ENCODE results near the gene TMEM74B.
"Not testable (repeated sequence)": the region's sequence is repeated elsewhere in the genome, so short reads cannot be mapped to it uniquely, and the experiment has no call there.

The TMEM74B gene

GRCh38 chr20:1178103-1178502 is 6.7 kb downstream of the TMEM74B start:
- no peak for DNase-seq

- peak; percentile 21 for DNase-seq
These were observed 7.1 kb downstream of the TMEM74B start for GRCh38 chr20:1177680-1178079.

DNA sequence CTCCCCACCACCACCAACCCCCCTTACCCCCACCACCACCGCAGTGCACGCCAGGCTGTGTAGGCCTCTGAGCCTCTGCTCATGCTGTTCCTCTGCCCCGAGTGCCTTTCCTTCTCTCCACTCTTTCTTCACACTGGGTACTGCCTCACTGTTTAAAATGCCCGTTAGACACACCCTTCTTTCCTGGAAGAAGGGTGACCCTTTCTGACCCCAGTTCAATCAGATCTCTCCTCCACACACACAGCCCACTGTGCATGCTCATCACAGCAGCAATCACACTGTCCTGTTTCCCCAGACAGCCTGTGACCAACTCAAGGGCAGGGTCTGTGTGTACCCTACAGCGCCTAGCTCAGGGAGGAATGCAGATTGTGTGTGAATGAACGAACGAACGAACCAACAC is 10.0 kb downstream of the TMEM74B start:
- no peak for DNase-seq

DNA sequence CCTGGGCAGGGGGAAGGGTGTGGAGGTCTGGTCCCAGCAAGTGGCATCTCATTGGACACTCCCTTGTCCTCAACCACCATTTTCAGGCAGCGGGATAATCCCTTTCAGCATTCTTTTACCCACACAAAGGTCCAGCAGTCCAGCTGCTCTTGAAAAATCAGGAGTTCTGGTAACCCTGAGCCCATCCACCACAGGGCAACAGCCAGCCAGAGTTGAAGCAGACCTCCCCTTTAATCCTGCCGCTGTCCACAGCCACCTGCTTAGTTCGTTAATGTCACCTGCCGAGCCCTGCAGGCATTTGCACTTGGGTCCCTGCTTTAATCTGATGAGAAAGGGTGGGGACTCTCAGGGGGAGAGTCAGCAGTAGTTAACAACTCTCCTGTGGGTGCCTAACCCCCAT is 11.1 kb downstream of the TMEM74B start:
- DNase-seq = no peak

DNA sequence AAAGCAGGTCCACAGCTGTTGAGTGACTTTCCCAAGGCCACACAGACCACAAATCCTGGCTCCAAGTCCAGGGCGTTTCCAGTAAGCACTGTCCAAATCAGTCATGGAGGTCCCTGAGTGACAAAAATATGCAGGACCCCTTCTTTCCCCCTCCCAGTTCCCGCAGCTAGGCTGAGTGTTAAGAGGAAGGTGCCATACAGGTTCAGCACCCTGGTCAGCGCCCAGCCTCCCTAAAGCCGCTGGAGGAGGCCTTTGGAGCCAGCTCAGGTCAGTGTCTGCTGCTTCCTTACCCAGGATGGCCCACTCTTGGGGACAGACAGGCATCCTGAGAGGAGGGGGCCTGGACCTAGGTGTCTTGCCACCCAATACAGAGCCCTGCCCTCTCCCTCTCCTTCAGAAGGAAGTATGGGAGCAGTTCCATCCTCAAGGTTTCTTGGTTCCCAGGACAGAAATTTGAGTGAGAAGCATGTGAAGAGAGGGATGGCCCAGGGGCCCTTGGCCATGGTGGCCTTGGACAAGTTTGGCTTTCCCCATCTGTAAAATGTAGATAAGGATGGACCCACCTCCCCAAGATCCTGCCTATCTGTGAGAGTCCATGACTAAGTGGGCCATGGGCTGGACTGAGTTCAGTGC is 13.2 kb downstream of the TMEM74B start:
- DNase-seq = no peak

DNA sequence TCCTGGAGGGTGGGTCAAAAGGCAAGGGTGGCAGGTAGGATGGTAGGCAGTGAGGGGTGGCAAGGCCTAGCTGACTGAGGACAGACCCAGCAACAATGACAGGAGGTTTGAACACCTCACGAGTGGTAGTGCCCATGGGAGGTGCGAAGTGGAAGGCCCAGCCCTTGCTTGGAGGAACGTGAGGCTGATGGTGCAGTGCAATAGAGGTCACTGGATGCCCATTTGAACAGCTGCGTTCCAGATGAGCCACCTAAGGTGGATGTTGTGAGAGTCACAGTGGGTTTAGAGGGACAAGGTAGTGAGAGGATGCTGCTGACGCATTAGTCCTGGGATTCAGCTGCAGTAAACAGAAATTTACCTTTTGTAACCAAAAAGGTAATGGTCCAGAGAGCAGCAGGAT is 15.6 kb downstream of the TMEM74B start:
- DNase-seq = no peak

GRCh38 chr20:1166948-1167720 is 17.6 kb downstream of the TMEM74B start:
- DNase-seq = no peak

DNA sequence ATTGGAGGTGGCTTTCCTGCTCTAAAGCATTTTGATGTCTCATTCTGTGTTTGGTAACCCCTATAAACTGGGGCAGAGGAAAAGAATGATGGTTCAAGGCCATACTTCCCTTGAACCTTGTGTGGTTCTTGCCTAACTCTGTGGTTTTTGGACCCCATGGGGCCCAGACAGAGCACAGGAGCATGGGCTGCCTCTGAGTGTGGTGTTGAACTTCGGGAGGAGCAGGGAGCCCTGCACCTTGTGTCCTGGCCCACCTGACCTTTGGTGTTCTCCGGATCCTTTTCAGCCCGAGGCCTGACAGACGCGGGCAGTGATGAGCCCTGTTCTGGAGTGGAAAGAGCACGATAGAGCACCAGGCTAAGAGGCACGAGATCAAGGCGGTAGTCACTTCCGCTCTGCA is 18.8 kb downstream of the TMEM74B start:
- no peak for DNase-seq

- no peak for DNase-seq
These were observed 19.3 kb downstream of the TMEM74B start for GRCh38 chr20:1165521-1165920.

GRCh38 chr20:1164871-1165270 is 19.9 kb downstream of the TMEM74B start:
- DNase-seq = no peak

- DNase-seq = no peak
These were observed 21.1 kb downstream of the TMEM74B start for GRCh38 chr20:1163653-1164052.

GRCh38 chr20:1163105-1163504 is 21.7 kb downstream of the TMEM74B start:
- DNase-seq = no peak

DNA sequence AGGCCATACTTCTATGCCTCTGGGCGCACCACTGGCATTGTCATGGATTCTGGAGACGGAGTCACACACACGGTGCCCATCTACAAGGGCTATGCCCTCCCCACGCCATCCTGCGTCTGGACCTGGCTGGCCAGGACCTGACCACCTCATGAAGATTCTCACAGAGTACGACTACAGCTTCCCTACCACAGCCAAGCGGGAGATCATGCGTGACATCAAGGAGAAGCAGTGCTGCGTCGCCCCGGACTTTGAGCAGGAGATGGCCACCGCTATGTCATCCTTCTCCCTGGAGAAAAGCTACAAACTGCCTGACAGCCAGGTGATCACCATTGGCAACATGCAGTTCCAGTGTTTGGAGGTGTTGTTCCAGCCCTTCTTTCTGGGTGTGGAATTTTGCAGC is 23.8 kb downstream of the TMEM74B start:
- no peak for DNase-seq

GRCh38 chr20:1160496-1160895 is 24.3 kb downstream of the TMEM74B start:
- no peak for DNase-seq

DNA sequence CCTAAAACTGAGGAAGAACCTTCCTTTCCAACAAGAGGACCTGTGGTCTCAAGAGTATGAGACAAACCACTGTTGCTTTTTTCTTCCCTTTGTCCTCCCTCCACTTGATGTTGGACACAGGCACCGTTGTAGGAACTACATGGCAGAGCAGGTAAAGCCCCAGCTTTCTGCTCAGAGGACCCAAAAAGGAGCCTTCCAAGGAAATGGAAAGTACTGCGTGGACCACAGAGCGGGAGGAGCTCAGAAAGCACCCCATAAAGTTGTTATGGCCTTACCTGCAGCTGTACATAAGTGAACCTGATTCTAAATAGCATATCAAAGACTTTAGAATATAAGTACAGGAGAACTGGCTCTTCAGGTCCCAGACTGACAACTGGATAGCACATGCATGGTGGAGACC is 29.4 kb downstream of the TMEM74B start:
- no peak for DNase-seq

GRCh38 chr20:1154691-1155090 is 30.1 kb downstream of the TMEM74B start:
- DNase-seq = no peak

GRCh38 chr20:1154226-1154625 is 30.6 kb downstream of the TMEM74B start:
- DNase-seq = no peak

- no peak for DNase-seq
These were observed 33.8 kb downstream of the TMEM74B start for GRCh38 chr20:1150968-1151367.

- DNase-seq = peak; percentile 5
These were observed 34.6 kb downstream of the TMEM74B start for GRCh38 chr20:1150218-1150617.

- not testable (repeated sequence) for DNase-seq
These were observed 35.0 kb downstream of the TMEM74B start for GRCh38 chr20:1149812-1150211.

DNA sequence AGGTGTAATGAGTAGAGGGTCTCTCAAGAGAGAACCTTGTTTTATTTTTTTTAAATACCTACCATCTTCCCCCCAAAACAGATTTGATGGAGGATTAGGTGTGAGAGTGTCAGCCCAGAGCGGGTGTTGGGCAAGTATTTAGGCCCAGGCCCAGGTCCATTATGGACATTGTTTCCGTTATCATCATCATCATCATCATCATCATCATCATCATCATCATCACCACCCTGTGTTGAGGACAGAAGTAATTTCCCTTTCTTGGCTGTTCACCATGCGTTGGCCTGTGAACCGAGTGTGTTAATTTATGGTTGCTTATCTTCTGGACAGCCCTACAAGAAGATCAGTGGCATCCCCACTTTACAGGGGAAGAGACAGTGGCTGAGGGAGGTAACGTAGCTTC is 37.8 kb downstream of the TMEM74B start:
- DNase-seq = no peak

- DNase-seq = no peak
These were observed 40.2 kb downstream of the TMEM74B start for GRCh38 chr20:1144401-1145172.

DNA sequence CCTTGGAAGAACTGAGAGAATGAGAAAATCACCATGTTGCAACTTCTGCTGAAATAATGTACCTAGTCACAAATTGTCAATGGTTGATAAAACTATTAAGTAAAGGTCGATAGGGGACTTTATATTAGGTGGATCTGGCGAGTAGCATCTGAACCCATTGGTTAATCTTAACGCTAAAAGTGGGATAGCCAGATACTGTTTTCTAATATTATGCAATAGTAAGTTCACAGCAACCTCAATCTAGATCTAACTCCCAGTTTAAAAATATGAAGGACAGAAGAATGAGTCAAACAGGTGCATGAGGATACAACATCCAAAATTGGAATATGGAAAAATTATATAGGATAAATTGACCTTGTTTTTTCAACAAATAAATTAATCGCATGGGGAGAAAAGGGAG is 47.5 kb downstream of the TMEM74B start:
- DNase-seq = no peak

DNA sequence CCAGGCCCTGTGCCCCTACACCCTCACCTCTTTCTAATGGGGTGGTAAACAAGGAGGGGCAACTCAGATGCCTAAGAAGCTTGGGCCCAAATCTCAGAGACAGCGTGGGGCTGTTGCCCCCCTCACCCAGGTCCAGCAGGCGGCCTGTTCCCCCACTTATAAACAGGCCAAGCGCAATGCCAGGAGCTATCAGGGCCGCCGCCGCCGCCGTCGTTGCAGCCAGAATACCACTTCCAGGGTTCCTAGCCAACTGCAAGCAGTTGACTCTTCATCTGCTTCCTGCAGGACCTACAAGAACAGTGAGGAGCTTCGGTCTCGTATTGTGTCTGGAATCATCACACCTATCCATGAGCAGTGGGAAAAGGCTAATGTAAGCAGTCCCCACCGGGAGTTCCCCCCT is 49.9 kb downstream of the TMEM74B start:
- DNase-seq = no peak

Measured in HCEC 1CT (cell line).